ENCODE results near the gene EVC.

The EVC gene

DNA sequence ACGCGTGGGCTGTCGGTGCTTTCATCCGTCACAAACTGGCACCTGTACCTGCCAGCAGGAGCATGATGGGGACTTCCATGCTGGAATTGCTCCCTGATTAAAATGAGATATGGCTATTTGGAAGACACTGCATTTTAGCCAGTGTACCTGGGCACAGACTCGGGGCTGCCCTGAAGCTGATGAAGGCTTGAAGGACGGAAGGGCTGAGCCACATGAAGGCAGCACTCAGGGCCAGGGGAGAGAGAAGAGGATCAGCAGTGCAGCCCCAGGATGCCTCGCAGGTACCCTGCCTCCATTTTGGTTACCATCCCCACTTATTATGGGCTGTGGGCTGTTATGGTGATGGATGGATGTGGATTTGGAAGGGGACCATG, 102.9 kb downstream of the EVC start:
- TF ChIP-seq CTCF (IDR thresholded peaks at IDR 0.05; ENCODE audit: low read length) (no peak), EZH2 (optimal IDR thresholded peaks at IDR 0.05; ENCODE audit: low read depth, low read length) (no peak), EZH2phosphoT487 (IDR thresholded peaks at IDR 0.05; ENCODE audit: low read length) (no peak)
- no peaks in the 10 kb centered on the region for H3K4me1 ChIP-seq (ENCODE audit: low read length)
- no peaks in the 10 kb centered on the region for H3K79me2 ChIP-seq (ENCODE audit: low read length)
- no peak overlapping the region for H3K27ac ChIP-seq (ENCODE audit: low read length)
- DNase-seq = no peak
- no peaks in the 10 kb centered on the region for H4K20me1 ChIP-seq (ENCODE audit: insufficient read depth, low read length)
- H3K36me3 ChIP-seq (replicated peaks; ENCODE audit: insufficient read depth, low read length) = no peaks in the 10 kb centered on the region
- no peaks in the 10 kb centered on the region for H3K27me3 ChIP-seq (replicated peaks; ENCODE audit: insufficient read depth, low read length)
- no peaks in the 10 kb centered on the region for H3F3A ChIP-seq (ENCODE audit: insufficient read depth, low read length)
- H3K9me3 ChIP-seq (replicated peaks; ENCODE audit: insufficient read depth, low read length) = no peaks in the 10 kb centered on the region
- no peaks in the 10 kb centered on the region for H3K9me2 ChIP-seq (replicated peaks; ENCODE audit: insufficient read depth, low read length)
- H3K4me2 ChIP-seq (ENCODE audit: low read depth, low read length) = no peak overlapping the region
- H3K4me3 ChIP-seq (ENCODE audit: low read length) = no peak overlapping the region
- no peak overlapping the region for H2AFZ ChIP-seq (ENCODE audit: low read length)
- H3K9ac ChIP-seq (ENCODE audit: low read length) = no peak overlapping the region

GRCh38 chr4:5814421-5814820, 103.4 kb downstream of the EVC start:
- DNase-seq = no peak
- Histone ChIP-seq H3K9me3 (replicated peaks; ENCODE audit: insufficient read depth, low read length) (no peaks in the 10 kb centered on the region), H3K9ac (ENCODE audit: low read length) (no peak overlapping the region), H3K27ac (ENCODE audit: low read length) (no peak overlapping the region), H4K20me1 (ENCODE audit: insufficient read depth, low read length) (no peaks in the 10 kb centered on the region), H3K27me3 (replicated peaks; ENCODE audit: insufficient read depth, low read length) (no peaks in the 10 kb centered on the region), H3K36me3 (replicated peaks; ENCODE audit: insufficient read depth, low read length) (no peaks in the 10 kb centered on the region), H3K79me2 (ENCODE audit: low read length) (no peaks in the 10 kb centered on the region), H2AFZ (ENCODE audit: low read length) (no peak overlapping the region), H3K9me2 (replicated peaks; ENCODE audit: insufficient read depth, low read length) (no peaks in the 10 kb centered on the region), H3K4me1 (ENCODE audit: low read length) (no peaks in the 10 kb centered on the region), H3K4me2 (ENCODE audit: low read depth, low read length) (no peak overlapping the region), H3F3A (ENCODE audit: insufficient read depth, low read length) (no peaks in the 10 kb centered on the region), H3K4me3 (ENCODE audit: low read length) (no peak overlapping the region)
- TF ChIP-seq CTCF (IDR thresholded peaks at IDR 0.05; ENCODE audit: low read length) (no peak), EZH2phosphoT487 (IDR thresholded peaks at IDR 0.05; ENCODE audit: low read length) (no peak), EZH2 (optimal IDR thresholded peaks at IDR 0.05; ENCODE audit: low read depth, low read length) (no peak)

DNA sequence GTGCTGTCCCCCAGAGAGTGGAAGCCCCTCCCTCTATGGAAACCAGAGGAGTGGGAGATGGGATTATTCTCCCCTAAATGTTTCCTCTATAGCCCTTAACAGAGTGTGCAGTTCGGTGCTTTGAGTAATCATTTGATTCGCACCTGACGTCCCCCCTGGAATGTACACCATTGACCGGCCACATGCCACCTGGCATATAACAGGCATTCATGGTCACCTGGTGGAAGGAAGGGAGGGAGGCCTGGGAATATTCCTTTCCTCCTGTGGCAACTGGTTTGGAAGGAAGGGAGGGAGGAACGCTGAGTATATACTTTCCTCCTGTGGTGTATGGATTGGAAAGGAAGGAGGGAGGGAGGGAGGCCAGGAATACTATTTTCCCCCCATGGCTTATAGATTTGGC, 104.6 kb downstream of the EVC start:
- Histone ChIP-seq H3K27me3 (replicated peaks; ENCODE audit: insufficient read depth, low read length) (no peaks in the 10 kb centered on the region), H3K4me1 (ENCODE audit: low read length) (no peaks in the 10 kb centered on the region), H3K4me2 (ENCODE audit: low read depth, low read length) (no peak overlapping the region), H4K20me1 (ENCODE audit: insufficient read depth, low read length) (no peaks in the 10 kb centered on the region), H3K79me2 (ENCODE audit: low read length) (no peaks in the 10 kb centered on the region), H3K9ac (ENCODE audit: low read length) (no peak overlapping the region), H2AFZ (ENCODE audit: low read length) (no peak overlapping the region), H3K4me3 (ENCODE audit: low read length) (no peak overlapping the region), H3K9me3 (replicated peaks; ENCODE audit: insufficient read depth, low read length) (no peaks in the 10 kb centered on the region), H3K27ac (ENCODE audit: low read length) (no peak overlapping the region), H3K9me2 (replicated peaks; ENCODE audit: insufficient read depth, low read length) (no peaks in the 10 kb centered on the region), H3K36me3 (replicated peaks; ENCODE audit: insufficient read depth, low read length) (no peaks in the 10 kb centered on the region), H3F3A (ENCODE audit: insufficient read depth, low read length) (no peaks in the 10 kb centered on the region)
- TF ChIP-seq EZH2 (optimal IDR thresholded peaks at IDR 0.05; ENCODE audit: low read depth, low read length) (no peak), CTCF (IDR thresholded peaks at IDR 0.05; ENCODE audit: low read length) (no peak), EZH2phosphoT487 (IDR thresholded peaks at IDR 0.05; ENCODE audit: low read length) (no peak)
- no peak for DNase-seq

Data from MM.1S (cell line).